ENCODE results near the gene SLCO1A2. TPM values are rescaled to one million over a fixed set of nuclear protein-coding genes. Genes with fewer than 3 reads are reported as not detected.
A peak's percentile ranks its signal among the peaks of the same experiment; 100 is the strongest.

SLCO1A2 gene
- total and polyA plus RNA-seq, 2 experiments from 2014 or later = 10.2 to 10.8 TPM

DNA sequence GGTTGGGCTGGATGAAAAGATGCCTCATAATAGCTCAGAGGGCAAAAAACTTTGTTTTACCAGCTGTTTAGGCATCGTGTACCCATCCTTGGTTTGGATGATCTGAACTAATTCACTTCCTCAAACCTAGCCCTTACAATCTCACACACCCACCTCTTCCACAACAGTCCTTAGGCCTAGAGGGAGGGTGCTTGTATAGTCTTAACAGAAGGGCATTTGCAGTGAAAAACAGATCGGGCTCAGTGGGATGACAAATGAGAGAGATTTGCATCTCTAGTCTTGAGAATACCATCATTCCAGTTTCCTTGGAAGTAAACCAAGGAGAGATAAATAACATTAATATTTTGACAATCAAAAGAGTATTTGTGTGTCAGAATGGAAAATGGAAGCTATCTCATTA is 11.0 kb downstream of the SLCO1A2 start:
- peaks cover 18% of the 10 kb centered on the region for H3K4me1 Mint-ChIP-seq
- peak overlapping the region; percentile 89 for H3K27ac Mint-ChIP-seq
- ATAC-seq = peak; percentile 84
- no peak overlapping the region for H2AFZ ChIP-seq
- H3K36me3 Mint-ChIP-seq (ENCODE audit: low read depth) = peaks cover 43% of the 10 kb centered on the region
- no peaks in the 10 kb centered on the region for H4K20me1 ChIP-seq (replicated peaks; ENCODE audit: insufficient read depth)
- DNase-seq (ENCODE audit: low spot score) = peak; percentile 36
- peak overlapping the region; percentile 25 for H3K4me2 ChIP-seq
- H3F3A ChIP-seq (replicated peaks; ENCODE audit: low read depth) = no peaks in the 10 kb centered on the region
- H3K4me1 ChIP-seq (ENCODE audit: insufficient read depth) = peaks cover 22% of the 10 kb centered on the region
- peaks cover 6% of the 10 kb centered on the region for H3K9me2 ChIP-seq (ENCODE audit: insufficient read depth)
- peaks cover 2% of the 10 kb centered on the region for H3K27me3 Mint-ChIP-seq (ENCODE audit: insufficient read depth, low read depth, poor library complexity)
- H3K27ac ChIP-seq (ENCODE audit: low read depth) = peak overlapping the region; percentile 91
- no peaks in the 10 kb centered on the region for H3K79me2 ChIP-seq (replicated peaks; ENCODE audit: insufficient read depth)
- H3K27me3 ChIP-seq (ENCODE audit: insufficient read depth) = no peaks in the 10 kb centered on the region
- H3K36me3 ChIP-seq (ENCODE audit: insufficient read depth) = peaks cover 5% of the 10 kb centered on the region; the same call in 1 of the 2 replicates
- TF ChIP-seq ZNF462 (CRISPR knock-in tag; IDR thresholded peaks at IDR 0.05) (no peak), ZNF331 (CRISPR knock-in tag; IDR thresholded peaks at IDR 0.05; ENCODE audit: low read depth) (no peak), EZH2 (IDR thresholded peaks at IDR 0.05; ENCODE audit: low read depth, unreplicated experiment) (no peak), CREB1 (CRISPR knock-in tag; IDR thresholded peaks at IDR 0.05; ENCODE audit: low read depth) (no peak), POLR2AphosphoS5 (IDR thresholded peaks at IDR 0.05; ENCODE audit: low read depth) (no peak), REST (IDR thresholded peaks at IDR 0.05; ENCODE audit: unreplicated experiment) (no peak), ZNF114 (CRISPR knock-in tag; IDR thresholded peaks at IDR 0.05) (no peak), JUNB (IDR thresholded peaks at IDR 0.05; ENCODE audit: unreplicated experiment) (no peak), EZH2phosphoT487 (IDR thresholded peaks at IDR 0.05; ENCODE audit: unreplicated experiment) (no peak), STAT1 (IDR thresholded peaks at IDR 0.05; ENCODE audit: unreplicated experiment) (no peak), ETS1 (IDR thresholded peaks at IDR 0.05) (no peak)
- no peak overlapping the region; the same call in 2 of the 3 replicates for H3K4me3 Mint-ChIP-seq
- H3K4me3 ChIP-seq = no peak overlapping the region
- H3K9me3 Mint-ChIP-seq = peaks cover 40% of the 10 kb centered on the region

Measured in GM23338 (cell line).